ENCODE measurements around the gene SSH3. TPM values are rescaled to one million over a fixed set of nuclear protein-coding genes. Genes with fewer than 3 reads are reported as not detected.
A peak's percentile ranks its signal among the peaks of the same experiment; 100 is the strongest.

The SSH3 gene
- total RNA-seq, 2 experiments from 2014 or later: 15.4 to 19.0 TPM

- POLR2A ChIA-PET: interaction anchor here (1.0 kb wide), 2 partner anchors 20 to 78 kb away, joined by 3 to 4 read pairs; no protein-coding TSS in a partner anchor
- Mint-ChIP-seq H3K9me3 (no peaks in the 10 kb centered on the region), H3K27ac (no peak overlapping the region), H3K36me3 (ENCODE audit: low read depth) (peaks cover 8% of the 10 kb centered on the region), H3K27me3 (no peaks in the 10 kb centered on the region), H3K4me1 (peaks cover 45% of the 10 kb centered on the region), H3K4me3 (no peak overlapping the region)
- CTCF ChIA-PET: interaction anchor here (0.9 to 18.6 kb wide), 3 partner anchors 27 to 87 kb away, joined by 3 to 847 read pairs (median 5); partner anchors contain the start of genes CLCF1, PPP1CA and RAD9A
- DNase-seq: no peak
These were observed 46.1 kb downstream of the SSH3 start for GRCh38 chr11:67349457-67349856.

- ChIA-PET CTCF (interaction anchor here (0.6 to 18.6 kb wide), 6 partner anchors 26 to 113 kb away, joined by 3 to 847 read pairs (median 13); partner anchors contain the start of genes CLCF1, PPP1CA and RAD9A), POLR2A (interaction anchor here (1.0 to 8.0 kb wide), 3 partner anchors 20 to 79 kb away, joined by 3 to 122 read pairs (median 4); no protein-coding TSS in a partner anchor)
- H3K27ac Mint-ChIP-seq: no peak overlapping the region
- no peaks in the 10 kb centered on the region for H3K9me3 Mint-ChIP-seq
- no peaks in the 10 kb centered on the region for H3K27me3 Mint-ChIP-seq
- H3K36me3 Mint-ChIP-seq (ENCODE audit: low read depth): peaks cover 8% of the 10 kb centered on the region
- no peak overlapping the region for H3K4me3 Mint-ChIP-seq
- H3K4me1 Mint-ChIP-seq: peaks cover 47% of the 10 kb centered on the region
- no peak for DNase-seq
These were observed 46.7 kb downstream of the SSH3 start for GRCh38 chr11:67349928-67350465.

- H3K4me1 Mint-ChIP-seq: peaks cover 41% of the 10 kb centered on the region
- POLR2A ChIA-PET: interaction anchor here (1.0 to 8.0 kb wide), 13 partner anchors 13 to 111 kb away, joined by 3 to 122 read pairs (median 7); partner anchors contain the start of genes CLCF1, PPP1CA, PTPRCAP and TBC1D10C
These were observed 48.1 kb downstream of the SSH3 start for GRCh38 chr11:67351275-67352005.

GRCh38 chr11:67352546-67353316 is 49.4 kb downstream of the SSH3 start:
- H3K27me3 Mint-ChIP-seq: no peaks in the 10 kb centered on the region
- ChIA-PET CTCF (interaction anchor here (0.7 to 18.6 kb wide), 16 partner anchors 9 to 262 kb away, joined by 3 to 847 read pairs (median 6); partner anchors contain the start of genes AIP, CDK2AP2, CLCF1 and PPP1CA), POLR2A (interaction anchor here (0.8 to 8.0 kb wide), 37 partner anchors 9 to 510 kb away, joined by 3 to 122 read pairs (median 7); partner anchors contain the start of genes AIP, CDK2AP2, CLCF1 and GRK2)
- peaks cover 8% of the 10 kb centered on the region for H3K36me3 Mint-ChIP-seq (ENCODE audit: low read depth)
- H3K4me3 Mint-ChIP-seq: peak overlapping the region; percentile 94
- peak; percentile 75 for DNase-seq
- peaks cover 48% of the 10 kb centered on the region for H3K4me1 Mint-ChIP-seq
- H3K27ac Mint-ChIP-seq: peak overlapping the region; percentile 99
- no peaks in the 10 kb centered on the region for H3K9me3 Mint-ChIP-seq

More at GRCh38 chr11:67351275-67352005, 48.1 kb downstream of the SSH3 start:
- no peaks in the 10 kb centered on the region for H3K27me3 Mint-ChIP-seq
- CTCF ChIA-PET: interaction anchor here (0.6 to 18.6 kb wide), 32 partner anchors 8 to 1318 kb away, joined by 3 to 847 read pairs (median 5); partner anchors contain the start of genes AIP, CDK2AP2, CLCF1 and GSTP1
- H3K36me3 Mint-ChIP-seq (ENCODE audit: low read depth): peaks cover 8% of the 10 kb centered on the region
- no peaks in the 10 kb centered on the region for H3K9me3 Mint-ChIP-seq
- peak overlapping the region; percentile 65 for H3K4me3 Mint-ChIP-seq
- DNase-seq: peak; percentile 65
- peak overlapping the region; percentile 68 for H3K27ac Mint-ChIP-seq

- DNase-seq: peak; percentile 97
- ChIA-PET CTCF (interaction anchor here (0.7 to 18.6 kb wide), 15 partner anchors 10 to 261 kb away, joined by 3 to 847 read pairs (median 6); partner anchors contain the start of genes AIP, CLCF1, PPP1CA and PTPRCAP), POLR2A (interaction anchor here (0.6 to 8.0 kb wide), 42 partner anchors 9 to 510 kb away, joined by 3 to 122 read pairs (median 6); partner anchors contain the start of genes AIP, ANKRD13D, CDK2AP2 and CLCF1)
- Mint-ChIP-seq H3K9me3 (no peaks in the 10 kb centered on the region), H3K27me3 (peaks cover 5% of the 10 kb centered on the region), H3K27ac (peak within 1 kb of the TSS; percentile 99), H3K4me3 (peak within 1 kb of the TSS; percentile 94), H3K4me1 (peaks cover 50% of the 10 kb centered on the region), H3K36me3 (ENCODE audit: low read depth) (peaks cover 8% of the 10 kb centered on the region)
These were observed 50.2 kb downstream of the SSH3 start, which contains the start of gene POLD4 for GRCh38 chr11:67353317-67354074. Gene POLD4, minus strand, starts transcription at chr11:67353546. Its CDS starts 147 bp downstream, at chr11:67353399.

GRCh38 chr11:67354075-67355022 is 51.0 kb downstream of the SSH3 start:
- ChIA-PET POLR2A (interaction anchor here (0.6 to 8.0 kb wide), 25 partner anchors 10 to 275 kb away, joined by 3 to 122 read pairs (median 11); partner anchors contain the start of genes AIP, ANKRD13D, CLCF1 and GRK2), CTCF (interaction anchor here (0.6 to 18.6 kb wide), 10 partner anchors 11 to 200 kb away, joined by 3 to 847 read pairs (median 5); partner anchors contain the start of genes CLCF1, PPP1CA, RAD9A and TBC1D10C)
- Mint-ChIP-seq H3K9me3 (no peaks in the 10 kb centered on the region), H3K36me3 (ENCODE audit: low read depth) (peaks cover 8% of the 10 kb centered on the region), H3K27ac (peak overlapping the region; percentile 99), H3K4me1 (peaks cover 50% of the 10 kb centered on the region), H3K27me3 (peaks cover 13% of the 10 kb centered on the region), H3K4me3 (peak overlapping the region; percentile 94)
- no peak for DNase-seq

- no peak for DNase-seq
- H3K9me3 Mint-ChIP-seq: no peaks in the 10 kb centered on the region
- ChIA-PET POLR2A (interaction anchor here (1.0 to 8.0 kb wide), 6 partner anchors 9 to 127 kb away, joined by 3 to 122 read pairs (median 62); partner anchors contain the start of genes CLCF1, PPP1CA and TBC1D10C), CTCF (interaction anchor here (0.6 to 18.6 kb wide), 6 partner anchors 9 to 199 kb away, joined by 4 to 847 read pairs (median 8); partner anchors contain the start of genes CLCF1, PPP1CA and RAD9A)
- H3K4me3 Mint-ChIP-seq: no peak overlapping the region
- H3K4me1 Mint-ChIP-seq: peaks cover 50% of the 10 kb centered on the region
- peaks cover 13% of the 10 kb centered on the region for H3K27me3 Mint-ChIP-seq
- peak overlapping the region; percentile 57 for H3K27ac Mint-ChIP-seq
- peaks cover 8% of the 10 kb centered on the region for H3K36me3 Mint-ChIP-seq (ENCODE audit: low read depth)
These were observed 51.9 kb downstream of the SSH3 start for GRCh38 chr11:67355023-67355793.

GRCh38 chr11:67355794-67356386 is 52.6 kb downstream of the SSH3 start:
- peaks cover 50% of the 10 kb centered on the region for H3K4me1 Mint-ChIP-seq
- H3K27ac Mint-ChIP-seq: no peak overlapping the region
- no peaks in the 10 kb centered on the region for H3K9me3 Mint-ChIP-seq
- no peak overlapping the region for H3K4me3 Mint-ChIP-seq
- H3K27me3 Mint-ChIP-seq: peaks cover 13% of the 10 kb centered on the region
- ChIA-PET POLR2A (interaction anchor here (1.0 to 8.0 kb wide), 6 partner anchors 16 to 48 kb away, joined by 3 to 122 read pairs (median 4); partner anchors contain the start of genes CLCF1, PPP1CA, RAD9A and TBC1D10C), CTCF (interaction anchor here (0.6 to 18.6 kb wide), 9 partner anchors 10 to 154 kb away, joined by 3 to 847 read pairs (median 5); partner anchors contain the start of genes CLCF1, PPP1CA, PTPRCAP and RAD9A)
- no peak for DNase-seq
- H3K36me3 Mint-ChIP-seq (ENCODE audit: low read depth): peaks cover 8% of the 10 kb centered on the region

GRCh38 chr11:67356387-67356863 is 53.1 kb downstream of the SSH3 start:
- peak overlapping the region; percentile 52 for H3K27ac Mint-ChIP-seq
- POLR2A ChIA-PET: interaction anchor here (1.0 to 8.0 kb wide), 6 partner anchors 15 to 47 kb away, joined by 3 to 122 read pairs (median 4); partner anchors contain the start of genes CLCF1, PPP1CA, RAD9A and TBC1D10C
- peaks cover 6% of the 10 kb centered on the region for H3K36me3 Mint-ChIP-seq (ENCODE audit: low read depth)
- no peak for DNase-seq
- peak overlapping the region; percentile 36 for H3K4me3 Mint-ChIP-seq
- H3K4me1 Mint-ChIP-seq: peaks cover 46% of the 10 kb centered on the region
- CTCF ChIA-PET: interaction anchor here (0.6 to 18.6 kb wide), 8 partner anchors 10 to 155 kb away, joined by 3 to 847 read pairs (median 6); partner anchors contain the start of genes CLCF1, PPP1CA, PTPRCAP and RAD9A
- no peaks in the 10 kb centered on the region for H3K9me3 Mint-ChIP-seq
- peaks cover 17% of the 10 kb centered on the region for H3K27me3 Mint-ChIP-seq

All from activated CD4-positive, alpha-beta memory T cell treated with anti-CD3 and anti-CD28 coated beads, Interleukin-2, amount 10 ng/mL, durations not matched to agents 7 days and 5 days (primary cell).